HG03565 (cell line): ENCODE data around the gene ZNF273.
"Not testable (repeated sequence)": the region's sequence is repeated elsewhere in the genome, so short reads cannot be mapped to it uniquely, and the experiment has no call there.

Source experiments
- ATAC-seq: cut with Tn5 transposase; IDR thresholded peaks from one replicate; pipeline ENCODE4 v1.9.1; 2021; ENCODE audit warnings: mild to moderate bottlenecking, moderate library complexity; ENCODE audit not compliant: unreplicated experiment

The ZNF273 gene

DNA sequence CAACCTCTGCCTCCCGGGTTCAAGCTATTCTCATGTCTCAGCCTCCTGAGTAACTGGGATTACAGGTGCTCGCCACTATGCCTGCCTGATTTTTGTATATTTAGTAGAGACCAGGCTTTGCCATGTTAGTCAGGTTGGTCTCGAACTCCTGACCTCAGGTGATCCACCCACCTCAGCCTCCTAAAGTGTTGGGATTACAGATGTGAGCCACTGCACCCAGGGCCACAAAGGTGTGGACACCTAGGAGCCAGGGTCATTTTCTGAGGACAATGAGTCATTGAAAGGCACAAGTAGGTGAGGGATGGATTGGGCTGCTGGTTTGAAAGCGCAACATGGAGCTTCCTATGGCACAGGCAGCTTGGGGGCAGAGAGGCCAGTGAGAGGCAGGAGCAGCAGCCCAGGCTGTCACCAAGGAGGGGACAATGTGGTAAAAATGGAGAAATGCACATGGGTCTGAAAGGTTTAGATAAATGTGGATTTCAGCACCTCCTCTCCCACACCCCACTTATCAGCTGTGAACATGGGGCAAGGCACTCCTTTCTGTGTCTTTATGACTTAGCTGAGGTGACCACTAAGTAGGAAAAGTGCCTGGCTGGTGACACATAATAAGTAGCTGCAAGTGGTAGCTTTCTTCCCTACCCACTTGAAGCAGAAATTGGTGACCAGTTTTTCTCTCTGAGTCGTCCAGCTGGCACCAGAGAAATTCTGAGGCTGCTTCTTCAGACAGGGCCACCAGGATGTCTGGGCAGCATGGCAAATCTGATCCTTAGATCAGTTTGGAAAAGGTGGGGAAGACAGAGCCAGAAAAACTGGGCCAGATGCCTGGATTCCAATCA is 41.8 kb downstream of the ZNF273 start:
- ATAC-seq: not testable (repeated sequence)

DNA sequence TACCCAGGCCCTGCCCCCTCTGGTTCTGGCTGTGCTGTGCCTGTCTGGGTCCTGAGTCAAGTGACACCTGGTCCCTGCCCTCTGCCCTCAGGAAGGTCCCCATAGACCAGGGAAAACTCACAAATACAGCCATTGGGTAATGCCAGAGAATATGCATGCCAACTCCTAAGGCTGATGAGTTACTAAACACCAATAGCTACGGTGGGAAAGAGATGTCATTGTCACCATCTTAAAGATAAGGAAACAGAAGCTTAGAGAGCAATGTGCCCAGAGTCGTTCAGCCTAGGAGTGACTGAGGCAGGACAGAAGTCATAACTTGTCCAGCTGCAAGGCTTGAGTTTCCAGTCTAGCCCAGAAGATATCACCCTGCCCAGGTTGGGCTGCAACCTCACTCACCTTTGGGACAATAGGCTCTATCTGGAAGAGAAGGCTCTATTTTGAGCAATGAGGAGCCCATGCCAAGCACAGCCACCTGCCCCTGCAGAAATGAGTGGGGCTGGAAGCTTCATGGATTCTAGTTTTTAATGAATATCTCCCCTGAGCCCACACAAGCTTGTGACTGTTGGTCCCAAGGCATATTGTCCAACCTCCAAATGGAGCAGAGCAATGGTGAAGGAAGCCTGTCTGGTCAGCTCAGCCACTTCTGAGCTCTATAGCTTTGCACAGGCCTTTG is 42.6 kb downstream of the ZNF273 start:
- no peak for ATAC-seq

- no peak for ATAC-seq
Observed at GRCh38 chr7:64946772-64947171, 43.7 kb downstream of the ZNF273 start.

DNA sequence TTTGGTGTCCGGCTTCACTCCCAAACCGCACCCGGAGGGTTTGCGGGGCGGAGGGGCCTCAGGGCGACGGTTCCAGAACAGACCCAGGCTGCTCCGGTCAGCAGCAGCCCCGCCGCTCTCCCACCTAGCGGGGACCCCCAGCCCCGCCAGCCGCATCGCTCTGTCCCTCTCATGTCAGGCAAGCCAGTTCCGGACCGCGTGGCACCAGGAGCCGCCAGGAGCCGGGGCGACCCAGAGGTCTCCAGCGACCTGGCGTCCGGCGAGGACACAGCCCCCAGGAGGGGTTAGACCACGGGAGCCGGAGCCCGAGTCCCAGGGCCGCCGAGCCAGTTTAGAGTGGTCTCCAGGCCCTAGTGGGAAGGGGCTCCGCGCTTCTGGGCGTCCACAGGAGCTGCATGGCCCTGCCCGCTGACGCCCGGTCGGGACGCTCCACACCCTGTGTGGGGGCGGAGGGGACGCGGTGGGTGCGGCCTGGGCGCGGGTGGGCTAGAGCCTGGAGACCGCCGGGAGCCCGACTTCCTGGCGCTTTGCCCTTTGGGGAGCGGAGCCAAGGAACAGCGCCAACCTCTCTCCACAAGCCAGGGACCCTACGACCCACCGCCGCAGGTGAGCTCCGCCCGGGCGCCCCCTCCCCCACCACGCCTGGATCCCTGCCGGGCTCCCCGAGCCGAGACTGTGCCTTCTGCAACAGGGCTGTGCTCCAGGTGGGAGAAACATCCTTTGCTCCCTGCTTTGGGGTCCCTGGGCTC is 44.4 kb downstream of the ZNF273 start:
- ATAC-seq: no peak

GRCh38 chr7:64948774-64949173 is 45.7 kb downstream of the ZNF273 start:
- ATAC-seq: not testable (repeated sequence)

DNA sequence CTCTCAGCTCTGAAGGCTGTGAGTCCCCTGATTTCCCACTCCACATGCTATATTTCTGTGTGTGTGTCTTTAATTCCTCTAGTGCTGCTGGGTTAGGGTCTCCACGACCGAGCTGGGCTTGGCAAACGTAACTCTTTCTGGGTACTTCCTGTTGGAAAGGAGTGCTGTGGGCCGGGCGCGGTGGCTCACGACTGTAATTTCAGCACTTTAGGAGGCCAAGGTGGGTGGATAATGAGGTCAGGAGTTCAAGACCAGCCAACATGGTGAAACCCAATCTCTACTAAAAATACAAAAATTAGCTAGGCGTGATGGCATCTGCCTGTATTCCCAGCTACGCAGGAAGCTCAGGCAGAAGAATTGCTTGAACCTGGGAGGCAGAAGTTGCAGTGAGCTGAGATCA is 47.6 kb downstream of the ZNF273 start:
- ATAC-seq: not testable (repeated sequence)

- peak; percentile 75 for ATAC-seq
Observed at GRCh38 chr7:64951250-64951848, 48.3 kb downstream of the ZNF273 start.

GRCh38 chr7:64959072-64959747 is 56.1 kb downstream of the ZNF273 start:
- no peak for ATAC-seq

GRCh38 chr7:64965594-64965993 is 62.5 kb downstream of the ZNF273 start:
- ATAC-seq: no peak

DNA sequence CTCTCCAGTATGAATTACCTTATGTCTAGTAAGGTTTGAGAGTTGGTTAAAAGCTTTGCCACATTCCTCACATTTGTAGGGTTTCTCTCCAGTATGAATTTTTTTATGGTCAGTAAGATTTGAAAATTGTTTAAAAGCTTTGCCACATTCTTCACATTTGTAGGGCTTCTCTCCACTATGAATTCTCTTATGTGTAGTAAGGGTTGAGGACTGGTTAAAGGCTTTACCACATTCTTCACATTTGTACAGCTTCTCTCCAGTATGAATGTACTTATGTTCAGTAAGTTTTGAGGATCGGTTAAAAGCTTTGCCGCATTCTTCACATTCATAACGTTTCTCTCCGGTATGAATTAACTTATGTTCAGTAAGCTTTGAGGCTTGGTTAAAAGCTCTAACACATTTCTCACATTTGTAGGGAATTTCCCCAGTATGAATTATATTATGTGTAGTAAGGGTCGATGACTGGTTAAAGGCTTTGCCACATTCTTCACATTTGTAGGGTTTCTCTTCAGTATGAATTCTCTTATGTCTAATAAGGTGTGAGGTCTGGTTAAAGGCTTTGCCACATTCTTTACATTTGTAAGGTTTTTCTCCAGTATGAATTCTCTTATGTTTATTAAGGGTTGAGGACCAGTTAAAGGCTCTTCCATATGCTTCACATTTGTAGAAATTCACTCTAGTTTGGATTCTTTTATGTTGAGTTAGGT is 75.6 kb downstream of the ZNF273 start:
- ATAC-seq: no peak
